ENCODE results near the gene PTGIS. TPM values are rescaled to one million over a fixed set of nuclear protein-coding genes. Genes with fewer than 3 reads are reported as not detected.

The PTGIS gene
- total and polyA plus RNA-seq, 2 donors (not counting 3 experiments of a cell fraction or from before 2014, with no cell fraction given) = 6.2 to 11.8 TPM

- Histone ChIP-seq H3K27me3 (ENCODE audit: control insufficient read depth in 2 of 2, insufficient read depth in 2 of 2, low read length in 2 of 2) (peaks cover 13 to 15% of the 10 kb centered on the region in 2 experiments), H3K4me2 (ENCODE audit: insufficient read depth, low read length) (no peak overlapping the region), H3K79me2 (ENCODE audit: control insufficient read depth, insufficient read depth, low read length) (no peaks in the 10 kb centered on the region), H3K4me1 (ENCODE audit: control insufficient read depth, extremely low read depth, insufficient read depth, low read length) (no peaks in the 10 kb centered on the region), H4K20me1 (replicated peaks; ENCODE audit: control insufficient read depth, extremely low read depth, insufficient read depth, low read length) (no peaks in the 10 kb centered on the region), H3K9me3 (replicated peaks; ENCODE audit: control insufficient read depth, insufficient read depth, low read length) (no peaks in the 10 kb centered on the region), H3K9ac (replicated peaks; ENCODE audit: extremely low read depth, insufficient read depth, low read length) (no peak overlapping the region), H3K9me1 (replicated peaks; ENCODE audit: control insufficient read depth, extremely low read depth, insufficient read depth, low read length) (no peaks in the 10 kb centered on the region), H3K4me3 (replicated peaks in 1 of 3; ENCODE audit: insufficient read depth in 1 of 3, low read depth in 1 of 3, low read length in 3 of 3) (no peak overlapping the region), H3K36me3 (ENCODE audit: control insufficient read depth in 2 of 2, extremely low read depth in 1 of 2, insufficient read depth in 2 of 2, low read length in 2 of 2) (no peaks in the 10 kb centered on the region), H3K27ac (ENCODE audit: insufficient read depth, low read depth, low read length) (no peak overlapping the region), H2AFZ (ENCODE audit: low read depth, low read length) (no peak overlapping the region)
- CTCF ChIA-PET = no interaction called here
- no peak for TF ChIP-seq GATA2 (IDR thresholded peaks at IDR 0.05; ENCODE audit: insufficient read depth, insufficient read length, low read depth, low read length)
- no peak for TF ChIP-seq FOS (IDR thresholded peaks at IDR 0.05; ENCODE audit: borderline replicate concordance, insufficient read depth, low read length)
- TF ChIP-seq CTCF (IDR thresholded peaks at IDR 0.05; ENCODE audit: extremely low read depth in 1 of 2, insufficient read depth in 1 of 2, low read depth in 1 of 2, low read length in 2 of 2) = no peak
- no peak for TF ChIP-seq POLR2A (IDR thresholded peaks at IDR 0.05; ENCODE audit: low read depth, low read length)
- no peak for TF ChIP-seq MYC (IDR thresholded peaks at IDR 0.05; ENCODE audit: low read depth, low read length)
- no peak for TF ChIP-seq EZH2 (IDR thresholded peaks at IDR 0.05; ENCODE audit: borderline replicate concordance, low read depth, low read length, severe bottlenecking)
- no peak for TF ChIP-seq JUN (IDR thresholded peaks at IDR 0.05; ENCODE audit: borderline replicate concordance, insufficient read depth, insufficient read length, low read depth)
- TF ChIP-seq POLR2AphosphoS5 (IDR thresholded peaks at IDR 0.05; ENCODE audit: insufficient read depth, low read depth, low read length) = no peak
- no peak for TF ChIP-seq MAX (IDR thresholded peaks at IDR 0.05; ENCODE audit: insufficient read depth, insufficient read length)
- no peak for FAIRE-seq
- DNase-seq (ENCODE audit: low read depth, low spot score) = no peak
- dilution Hi-C loops (cut with MboI; ENCODE audit: extremely low pct_ligation_motif_present, low sequenced_read_pairs) (no loop called here), intact Hi-C loops (cut with micrococcal nuclease) (no loop called here)
- no TSS peak for BruUV-seq (replicated peaks)
- POLR2A ChIA-PET = no interaction called here
Measured at GRCh38 chr20:49489688-49490087, 78.2 kb downstream of the PTGIS start.
